ENCODE data around the gene ANKRD23.
A peak's percentile ranks its signal among the peaks of the same experiment; 100 is the strongest.

Gene ANKRD23

GRCh38 chr2:96792772-96793749 lies 50.8 kb downstream of the ANKRD23 start:
- peak overlapping the region; percentile 11 for H2BK5ac ChIP-seq (ENCODE audit: low read length)
- no peak overlapping the region for H2AFZ ChIP-seq (ENCODE audit: low read length)
- H3K79me1 ChIP-seq (ENCODE audit: low read depth, low read length): peaks cover 6% of the 10 kb centered on the region
- H3K4me1 ChIP-seq (ENCODE audit: control insufficient read depth in 2 of 2, insufficient read depth in 1 of 2, low read depth in 1 of 2, low read length in 2 of 2): peaks cover 0 to 7% of the 10 kb centered on the region in 2 donors
- peak overlapping the region; percentile 56 for H3K14ac ChIP-seq (ENCODE audit: low read length)
- H3K9me3 ChIP-seq (replicated peaks in 1 of 2; ENCODE audit: control insufficient read depth in 2 of 2, insufficient read depth in 1 of 2, low read depth in 1 of 2, low read length in 2 of 2): no peaks in the 10 kb centered on the region
- H2AK5ac ChIP-seq (ENCODE audit: low read depth, low read length): peak overlapping the region; percentile 81
- H3K4me3 ChIP-seq (ENCODE audit: low read length in 2 of 2): no peak overlapping the region
- no peak overlapping the region for H2BK15ac ChIP-seq (ENCODE audit: low read length)
- H4K8ac ChIP-seq (ENCODE audit: low read depth, low read length): no peak overlapping the region
- H3K23ac ChIP-seq (ENCODE audit: low read depth, low read length, poor library complexity): peak overlapping the region; percentile 31
- no peak overlapping the region for H2BK120ac ChIP-seq (ENCODE audit: low read depth, low read length)
- H3K4me2 ChIP-seq (ENCODE audit: insufficient read depth, low read length, poor library complexity, severe bottlenecking): no peak overlapping the region
- no peak overlapping the region for H3K18ac ChIP-seq (ENCODE audit: low read length)
- no peak overlapping the region for H4K91ac ChIP-seq (ENCODE audit: low read depth, low read length, poor library complexity)
- H3K36me3 ChIP-seq (replicated peaks in 1 of 2; ENCODE audit: control insufficient read depth in 2 of 2, insufficient read depth in 2 of 2, low read length in 2 of 2): no peaks in the 10 kb centered on the region
- H2BK12ac ChIP-seq (ENCODE audit: low read length): no peak overlapping the region
- no peaks in the 10 kb centered on the region for H3K27me3 ChIP-seq (ENCODE audit: control insufficient read depth in 3 of 3, insufficient read depth in 3 of 3, low read depth in 1 of 3, low read length in 3 of 3)
- no peak overlapping the region for H3K27ac ChIP-seq (replicated peaks; ENCODE audit: low read length)
- H3K4ac ChIP-seq (ENCODE audit: low read length): no peak overlapping the region
- no peak overlapping the region for H3K9ac ChIP-seq (ENCODE audit: low read depth, low read length, poor library complexity)
- WGBS, 2 donors (ENCODE audit: extremely low coverage in 2 of 2, insufficient read length in 2 of 2, insufficient replicate concordance in 1 of 2): no CpG with 5 or more reads among the region's 17 CpGs
- no peak for DNase-seq (ENCODE audit: low spot score)

- H3K4me2 ChIP-seq (ENCODE audit: insufficient read depth, low read length, poor library complexity, severe bottlenecking): no peak overlapping the region
- no peak overlapping the region for H2BK120ac ChIP-seq (ENCODE audit: low read depth, low read length)
- WGBS, 2 donors (ENCODE audit: extremely low coverage in 2 of 2, insufficient read length in 2 of 2, insufficient replicate concordance in 1 of 2): no CpG with 5 or more reads among the region's 6 CpGs
Measured at GRCh38 chr2:96789245-96789617, 54.6 kb downstream of the ANKRD23 start.

DNA sequence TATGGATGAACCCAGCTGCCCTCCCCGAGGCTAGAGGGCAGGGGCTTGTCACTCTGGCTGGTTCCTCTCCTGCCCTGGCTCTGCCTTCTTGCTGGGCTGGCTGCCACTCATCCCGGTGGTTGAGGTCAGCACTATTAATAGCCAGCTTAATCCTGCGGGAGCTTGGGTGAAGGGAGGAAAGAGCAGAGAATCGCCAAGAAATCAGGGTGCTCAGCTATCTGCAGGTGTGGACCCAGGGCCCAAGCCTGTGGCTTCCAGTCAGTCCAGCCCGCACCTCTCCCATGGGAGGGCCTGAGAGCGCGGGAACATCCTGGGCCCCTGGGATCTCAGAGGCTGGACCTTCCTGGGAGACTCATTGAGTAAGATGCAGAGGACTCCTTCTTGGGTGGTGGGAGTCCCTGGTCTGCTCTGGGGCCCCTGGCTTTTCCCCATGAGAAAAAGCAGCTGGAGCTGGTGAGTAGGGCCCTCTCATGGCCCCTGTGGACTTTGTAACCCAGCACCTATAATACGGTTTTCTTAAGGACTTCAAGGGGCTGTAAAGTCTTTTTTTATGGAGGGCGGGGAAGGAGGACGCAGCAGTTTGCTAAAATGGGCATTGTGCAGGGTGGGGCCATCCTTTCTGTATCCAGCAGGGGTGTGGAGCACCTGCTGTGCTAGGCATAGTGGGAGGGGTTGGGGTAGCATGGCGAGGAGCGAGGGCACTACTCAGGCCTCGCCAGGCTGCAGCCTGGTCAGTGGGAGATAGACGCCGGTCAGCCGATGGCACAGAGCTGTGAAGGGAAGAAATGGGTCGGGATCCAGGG lies 55.2 kb downstream of the ANKRD23 start:
- DNase-seq (ENCODE audit: low spot score): no peak
- H2BK15ac ChIP-seq (ENCODE audit: low read length): no peak overlapping the region

More at GRCh38 chr2:96789245-96789617, 54.6 kb downstream of the ANKRD23 start:
- H3K36me3 ChIP-seq (replicated peaks in 1 of 2; ENCODE audit: control insufficient read depth in 2 of 2, insufficient read depth in 2 of 2, low read length in 2 of 2): no peaks in the 10 kb centered on the region
- H3K4me3 ChIP-seq (ENCODE audit: low read length in 2 of 2): no peak overlapping the region
- no peak overlapping the region for H3K4ac ChIP-seq (ENCODE audit: low read length)
- peak overlapping the region; percentile 5 for H2AK5ac ChIP-seq (ENCODE audit: low read depth, low read length)
- H3K9me3 ChIP-seq (replicated peaks in 1 of 2; ENCODE audit: control insufficient read depth in 2 of 2, insufficient read depth in 1 of 2, low read depth in 1 of 2, low read length in 2 of 2): no peaks in the 10 kb centered on the region
- H2BK15ac ChIP-seq (ENCODE audit: low read length): no peak overlapping the region
- H3K27ac ChIP-seq (replicated peaks; ENCODE audit: low read length): no peak overlapping the region
- H2BK12ac ChIP-seq (ENCODE audit: low read length): no peak overlapping the region
- H4K8ac ChIP-seq (ENCODE audit: low read depth, low read length): no peak overlapping the region
- H2AFZ ChIP-seq (ENCODE audit: low read length): no peak overlapping the region
- H3K9ac ChIP-seq (ENCODE audit: low read depth, low read length, poor library complexity): no peak overlapping the region
- no peak overlapping the region for H4K91ac ChIP-seq (ENCODE audit: low read depth, low read length, poor library complexity)
- peaks cover 3% of the 10 kb centered on the region for H3K79me1 ChIP-seq (ENCODE audit: low read depth, low read length)
- no peak for DNase-seq (ENCODE audit: low spot score)
- peak overlapping the region; percentile 4 for H3K18ac ChIP-seq (ENCODE audit: low read length)
- no peak overlapping the region for H3K14ac ChIP-seq (ENCODE audit: low read length)
- H3K27me3 ChIP-seq (ENCODE audit: control insufficient read depth in 3 of 3, insufficient read depth in 3 of 3, low read depth in 1 of 3, low read length in 3 of 3): no peaks in the 10 kb centered on the region
- H2BK5ac ChIP-seq (ENCODE audit: low read length): no peak overlapping the region
- peaks cover 0 to 7% of the 10 kb centered on the region in 2 donors for H3K4me1 ChIP-seq (ENCODE audit: control insufficient read depth in 2 of 2, insufficient read depth in 1 of 2, low read depth in 1 of 2, low read length in 2 of 2)
- H3K23ac ChIP-seq (ENCODE audit: low read depth, low read length, poor library complexity): no peak overlapping the region

More for the DNA sequence above, 55.2 kb downstream of the ANKRD23 start:
- Histone ChIP-seq H3K4me2 (ENCODE audit: insufficient read depth, low read length, poor library complexity, severe bottlenecking) (no peak overlapping the region), H3K4me3 (ENCODE audit: low read length in 2 of 2) (no peak overlapping the region), H2AFZ (ENCODE audit: low read length) (no peak overlapping the region), H3K9me3 (replicated peaks in 1 of 2; ENCODE audit: control insufficient read depth in 2 of 2, insufficient read depth in 1 of 2, low read depth in 1 of 2, low read length in 2 of 2) (no peaks in the 10 kb centered on the region), H2BK12ac (ENCODE audit: low read length) (no peak overlapping the region), H3K4me1 (ENCODE audit: control insufficient read depth in 2 of 2, insufficient read depth in 1 of 2, low read depth in 1 of 2, low read length in 2 of 2) (peaks cover 0 to 7% of the 10 kb centered on the region in 2 donors), H3K9ac (ENCODE audit: low read depth, low read length, poor library complexity) (no peak overlapping the region), H3K79me1 (ENCODE audit: low read depth, low read length) (peaks cover 3% of the 10 kb centered on the region), H3K23ac (ENCODE audit: low read depth, low read length, poor library complexity) (no peak overlapping the region), H4K8ac (ENCODE audit: low read depth, low read length) (no peak overlapping the region), H3K14ac (ENCODE audit: low read length) (no peak overlapping the region), H2BK120ac (ENCODE audit: low read depth, low read length) (no peak overlapping the region), H3K18ac (ENCODE audit: low read length) (peak overlapping the region; percentile 48), H2AK5ac (ENCODE audit: low read depth, low read length) (no peak overlapping the region), H2BK5ac (ENCODE audit: low read length) (no peak overlapping the region), H4K91ac (ENCODE audit: low read depth, low read length, poor library complexity) (no peak overlapping the region), H3K27ac (replicated peaks; ENCODE audit: low read length) (no peak overlapping the region), H3K4ac (ENCODE audit: low read length) (no peak overlapping the region), H3K27me3 (ENCODE audit: control insufficient read depth in 3 of 3, insufficient read depth in 3 of 3, low read depth in 1 of 3, low read length in 3 of 3) (no peaks in the 10 kb centered on the region), H3K36me3 (replicated peaks in 1 of 2; ENCODE audit: control insufficient read depth in 2 of 2, insufficient read depth in 2 of 2, low read length in 2 of 2) (no peaks in the 10 kb centered on the region)
- no CpG with 5 or more reads among the region's 17 CpGs for WGBS, 2 donors (ENCODE audit: extremely low coverage in 2 of 2, insufficient read length in 2 of 2, insufficient replicate concordance in 1 of 2)

All from neuronal stem cell (in vitro differentiated cells).